Measurements from ENCODE around the gene POLR2A.

POLR2A gene

DNA sequence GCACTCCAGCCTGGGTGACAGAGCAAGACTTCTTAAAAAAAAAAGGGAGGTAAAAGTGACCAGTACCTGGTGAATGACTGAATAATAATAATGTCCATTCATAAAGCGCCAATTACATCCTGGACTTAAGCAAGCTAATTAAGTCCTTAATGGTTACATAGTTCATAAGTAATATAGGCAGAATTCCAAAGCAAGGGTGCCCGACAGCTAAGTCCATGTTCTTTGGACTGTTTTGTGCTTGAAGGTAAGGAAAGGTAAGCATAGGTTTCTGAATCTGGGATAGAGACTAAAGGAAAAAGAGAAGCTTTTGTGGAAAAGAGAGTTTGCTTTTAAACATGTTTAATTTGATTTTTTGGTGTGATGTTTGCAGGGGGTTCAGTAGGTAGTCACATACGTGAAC lies 9.8 kb downstream of the POLR2A start:
- Histone ChIP-seq H3K18ac (ENCODE audit: low read length) (no peak overlapping the region), H3K36me3 (ENCODE audit: control insufficient read depth, insufficient read depth, low read length) (peaks cover 11% of the 10 kb centered on the region), H3K4me3 (ENCODE audit: low read length) (no peak overlapping the region), H3K4ac (ENCODE audit: low read depth, low read length) (no peak overlapping the region), H3K23ac (ENCODE audit: low read length) (no peak overlapping the region), H3K79me2 (ENCODE audit: control insufficient read depth, insufficient read depth, low read length) (peaks cover 60% of the 10 kb centered on the region), H4K5ac (ENCODE audit: low read length) (no peak overlapping the region), H3K79me1 (ENCODE audit: low read length) (peaks cover 25% of the 10 kb centered on the region), H2BK5ac (ENCODE audit: low read length) (no peak overlapping the region), H3K4me2 (ENCODE audit: low read length) (no peak overlapping the region), H2AK5ac (ENCODE audit: low read length) (no peak overlapping the region), H3K27ac (ENCODE audit: low read depth, low read length) (no peak overlapping the region), H3K56ac (ENCODE audit: low read length) (no peak overlapping the region), H3K4me1 (ENCODE audit: control insufficient read depth, low read depth, low read length) (no peaks in the 10 kb centered on the region), H2BK15ac (replicated peaks; ENCODE audit: low read depth) (no peak overlapping the region), H3K9ac (ENCODE audit: low read length) (no peak overlapping the region), H2BK120ac (ENCODE audit: low read depth, low read length) (no peak overlapping the region), H4K8ac (ENCODE audit: low read depth, low read length) (no peak overlapping the region), H3K27me3 (ENCODE audit: insufficient read depth, low read length, poor library complexity) (no peaks in the 10 kb centered on the region)
- no peak for DNase-seq
- WGBS (ENCODE audit: extremely low coverage, insufficient coverage, low lambda C conversion rate), result no CpG with 5 or more reads among the region's 3 CpGs

DNA sequence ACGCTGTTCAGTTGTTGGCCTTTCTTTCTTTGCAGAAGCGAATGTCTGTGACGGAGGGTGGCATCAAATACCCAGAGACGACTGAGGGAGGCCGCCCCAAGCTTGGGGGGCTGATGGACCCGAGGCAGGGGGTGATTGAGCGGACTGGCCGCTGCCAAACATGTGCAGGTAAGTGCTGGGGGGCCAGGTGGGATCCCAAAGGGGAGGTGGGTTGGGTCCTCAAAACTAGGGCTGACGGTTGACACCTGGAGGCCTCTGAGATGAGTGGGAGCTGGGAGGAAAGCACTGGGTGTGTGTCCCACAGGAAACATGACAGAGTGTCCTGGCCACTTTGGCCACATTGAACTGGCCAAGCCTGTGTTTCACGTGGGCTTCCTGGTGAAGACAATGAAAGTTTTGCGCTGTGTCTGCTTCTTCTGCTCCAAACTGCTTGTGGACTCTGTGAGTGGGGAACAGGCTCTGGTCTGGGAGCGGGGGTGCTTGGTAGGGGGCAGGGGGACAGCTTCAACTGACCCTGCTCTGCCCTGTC lies 11.8 kb downstream of the POLR2A start:
- Histone ChIP-seq H2BK15ac (replicated peaks; ENCODE audit: low read depth) (no peak overlapping the region), H3K36me3 (ENCODE audit: control insufficient read depth, insufficient read depth, low read length) (peaks cover 13% of the 10 kb centered on the region)
- WGBS (ENCODE audit: extremely low coverage, insufficient coverage, low lambda C conversion rate), result no CpG with 5 or more reads among the region's 12 CpGs

DNA sequence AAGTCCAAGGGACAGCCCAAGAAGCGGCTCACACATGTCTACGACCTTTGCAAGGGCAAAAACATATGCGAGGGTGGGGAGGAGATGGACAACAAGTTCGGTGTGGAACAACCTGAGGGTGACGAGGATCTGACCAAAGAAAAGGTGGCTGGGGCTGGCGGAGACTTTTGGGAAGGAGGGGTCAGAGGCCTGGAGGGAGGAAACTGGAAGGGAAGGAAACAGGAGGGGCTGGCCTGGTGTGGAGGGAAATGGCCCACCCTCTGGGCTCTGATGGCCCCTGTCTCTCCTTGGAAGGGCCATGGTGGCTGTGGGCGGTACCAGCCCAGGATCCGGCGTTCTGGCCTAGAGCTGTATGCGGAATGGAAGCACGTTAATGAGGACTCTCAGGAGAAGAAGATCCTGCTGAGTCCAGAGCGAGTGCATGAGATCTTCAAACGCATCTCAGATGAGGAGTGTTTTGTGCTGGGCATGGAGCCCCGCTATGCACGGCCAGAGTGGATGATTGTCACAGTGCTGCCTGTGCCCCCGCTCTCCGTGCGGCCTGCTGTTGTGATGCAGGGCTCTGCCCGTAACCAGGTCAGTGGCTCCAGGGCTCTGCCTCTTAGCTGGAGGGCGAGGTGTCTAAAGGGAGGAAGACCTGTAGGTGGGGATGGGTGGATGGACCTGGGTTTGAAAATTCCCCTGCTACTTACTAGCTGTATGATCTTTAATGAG lies 12.5 kb downstream of the POLR2A start:
- no peaks in the 10 kb centered on the region for H3K4me1 ChIP-seq (ENCODE audit: control insufficient read depth, low read depth, low read length)
- H2AK5ac ChIP-seq (ENCODE audit: low read length), result no peak overlapping the region
- no peak overlapping the region for H3K4ac ChIP-seq (ENCODE audit: low read depth, low read length)
- WGBS (ENCODE audit: extremely low coverage, insufficient coverage, low lambda C conversion rate), result no CpG with 5 or more reads among the region's 20 CpGs
- no peak overlapping the region for H2BK5ac ChIP-seq (ENCODE audit: low read length)
- H3K79me1 ChIP-seq (ENCODE audit: low read length), result peaks cover 21% of the 10 kb centered on the region
- no peak overlapping the region for H2BK120ac ChIP-seq (ENCODE audit: low read depth, low read length)
- H3K4me2 ChIP-seq (ENCODE audit: low read length), result no peak overlapping the region
- H3K23ac ChIP-seq (ENCODE audit: low read length), result no peak overlapping the region
- no peaks in the 10 kb centered on the region for H3K27me3 ChIP-seq (ENCODE audit: insufficient read depth, low read length, poor library complexity)
- no peak overlapping the region for H4K5ac ChIP-seq (ENCODE audit: low read length)
- peaks cover 17% of the 10 kb centered on the region for H3K36me3 ChIP-seq (ENCODE audit: control insufficient read depth, insufficient read depth, low read length)
- no peak overlapping the region for H3K18ac ChIP-seq (ENCODE audit: low read length)
- H3K56ac ChIP-seq (ENCODE audit: low read length), result no peak overlapping the region
- no peak overlapping the region for H4K8ac ChIP-seq (ENCODE audit: low read depth, low read length)
- H3K9ac ChIP-seq (ENCODE audit: low read length), result no peak overlapping the region
- no peak overlapping the region for H3K4me3 ChIP-seq (ENCODE audit: low read length)
- peaks cover 35% of the 10 kb centered on the region for H3K79me2 ChIP-seq (ENCODE audit: control insufficient read depth, insufficient read depth, low read length)
- no peak overlapping the region for H3K27ac ChIP-seq (ENCODE audit: low read depth, low read length)
- DNase-seq, result no peak
- H2BK15ac ChIP-seq (replicated peaks; ENCODE audit: low read depth), result no peak overlapping the region

More for the DNA sequence above, 11.8 kb downstream of the POLR2A start:
- H3K23ac ChIP-seq (ENCODE audit: low read length), result no peak overlapping the region
- no peak overlapping the region for H2AK5ac ChIP-seq (ENCODE audit: low read length)
- no peak overlapping the region for H2BK5ac ChIP-seq (ENCODE audit: low read length)
- no peak overlapping the region for H4K5ac ChIP-seq (ENCODE audit: low read length)
- no peak overlapping the region for H3K56ac ChIP-seq (ENCODE audit: low read length)
- H3K79me1 ChIP-seq (ENCODE audit: low read length), result peaks cover 23% of the 10 kb centered on the region
- no peak overlapping the region for H3K27ac ChIP-seq (ENCODE audit: low read depth, low read length)
- no peaks in the 10 kb centered on the region for H3K27me3 ChIP-seq (ENCODE audit: insufficient read depth, low read length, poor library complexity)
- no peak overlapping the region for H3K18ac ChIP-seq (ENCODE audit: low read length)
- no peak overlapping the region for H3K4me2 ChIP-seq (ENCODE audit: low read length)
- no peak overlapping the region for H2BK120ac ChIP-seq (ENCODE audit: low read depth, low read length)
- no peak overlapping the region for H3K4ac ChIP-seq (ENCODE audit: low read depth, low read length)
- H3K4me3 ChIP-seq (ENCODE audit: low read length), result no peak overlapping the region
- H4K8ac ChIP-seq (ENCODE audit: low read depth, low read length), result no peak overlapping the region
- no peaks in the 10 kb centered on the region for H3K4me1 ChIP-seq (ENCODE audit: control insufficient read depth, low read depth, low read length)
- no peak for DNase-seq
- peaks cover 41% of the 10 kb centered on the region for H3K79me2 ChIP-seq (ENCODE audit: control insufficient read depth, insufficient read depth, low read length)
- H3K9ac ChIP-seq (ENCODE audit: low read length), result no peak overlapping the region

DNA sequence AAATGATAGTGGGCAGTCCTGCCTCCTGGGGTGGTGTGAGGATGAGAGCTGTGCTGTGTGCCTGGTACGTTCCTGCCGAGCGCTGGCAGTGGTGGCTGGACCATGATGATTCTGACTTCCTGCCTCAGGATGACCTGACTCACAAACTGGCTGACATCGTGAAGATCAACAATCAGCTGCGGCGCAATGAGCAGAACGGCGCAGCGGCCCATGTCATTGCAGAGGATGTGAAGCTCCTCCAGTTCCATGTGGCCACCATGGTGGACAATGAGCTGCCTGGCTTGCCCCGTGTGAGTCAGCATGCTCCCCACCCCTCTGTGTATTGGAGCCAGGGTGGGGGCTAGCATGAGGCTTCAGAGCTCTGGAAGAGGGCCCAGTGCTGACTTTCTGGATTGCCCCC lies 13.1 kb downstream of the POLR2A start:
- no peak overlapping the region for H3K9ac ChIP-seq (ENCODE audit: low read length)
- H3K79me2 ChIP-seq (ENCODE audit: control insufficient read depth, insufficient read depth, low read length), result peaks cover 29% of the 10 kb centered on the region
- H3K18ac ChIP-seq (ENCODE audit: low read length), result no peak overlapping the region
- H2BK120ac ChIP-seq (ENCODE audit: low read depth, low read length), result no peak overlapping the region
- H2AK5ac ChIP-seq (ENCODE audit: low read length), result no peak overlapping the region
- peaks cover 18% of the 10 kb centered on the region for H3K36me3 ChIP-seq (ENCODE audit: control insufficient read depth, insufficient read depth, low read length)
- H2BK5ac ChIP-seq (ENCODE audit: low read length), result no peak overlapping the region
- no peak overlapping the region for H3K4ac ChIP-seq (ENCODE audit: low read depth, low read length)
- no peak overlapping the region for H4K8ac ChIP-seq (ENCODE audit: low read depth, low read length)
- H3K4me2 ChIP-seq (ENCODE audit: low read length), result no peak overlapping the region
- H2BK15ac ChIP-seq (replicated peaks; ENCODE audit: low read depth), result no peak overlapping the region
- H3K4me1 ChIP-seq (ENCODE audit: control insufficient read depth, low read depth, low read length), result no peaks in the 10 kb centered on the region
- WGBS (ENCODE audit: extremely low coverage, insufficient coverage, low lambda C conversion rate), result no CpG with 5 or more reads among the region's 10 CpGs
- no peak overlapping the region for H3K4me3 ChIP-seq (ENCODE audit: low read length)
- DNase-seq, result no peak
- no peak overlapping the region for H4K5ac ChIP-seq (ENCODE audit: low read length)
- H3K23ac ChIP-seq (ENCODE audit: low read length), result no peak overlapping the region
- H3K79me1 ChIP-seq (ENCODE audit: low read length), result peaks cover 18% of the 10 kb centered on the region
- H3K27me3 ChIP-seq (ENCODE audit: insufficient read depth, low read length, poor library complexity), result no peaks in the 10 kb centered on the region
- no peak overlapping the region for H3K27ac ChIP-seq (ENCODE audit: low read depth, low read length)
- H3K56ac ChIP-seq (ENCODE audit: low read length), result no peak overlapping the region

DNA sequence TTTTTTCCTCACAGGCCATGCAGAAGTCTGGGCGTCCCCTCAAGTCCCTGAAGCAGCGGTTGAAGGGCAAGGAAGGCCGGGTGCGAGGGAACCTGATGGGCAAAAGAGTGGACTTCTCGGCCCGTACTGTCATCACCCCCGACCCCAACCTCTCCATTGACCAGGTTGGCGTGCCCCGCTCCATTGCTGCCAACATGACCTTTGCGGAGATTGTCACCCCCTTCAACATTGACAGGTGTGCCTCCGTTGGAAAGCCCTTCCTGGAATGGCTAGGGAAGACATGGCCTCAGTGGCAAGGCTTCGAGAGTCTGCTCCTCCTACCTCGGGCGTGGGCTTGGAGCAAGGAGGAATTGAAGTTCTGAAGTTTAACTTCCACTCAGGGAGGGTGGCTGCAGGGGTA lies 13.5 kb downstream of the POLR2A start:
- no peak overlapping the region for H3K18ac ChIP-seq (ENCODE audit: low read length)
- H3K4me1 ChIP-seq (ENCODE audit: control insufficient read depth, low read depth, low read length), result no peaks in the 10 kb centered on the region
- no peak overlapping the region for H4K8ac ChIP-seq (ENCODE audit: low read depth, low read length)
- H3K79me1 ChIP-seq (ENCODE audit: low read length), result peaks cover 16% of the 10 kb centered on the region
- H3K4ac ChIP-seq (ENCODE audit: low read depth, low read length), result no peak overlapping the region
- DNase-seq, result no peak
- H3K27ac ChIP-seq (ENCODE audit: low read depth, low read length), result no peak overlapping the region
- no peak overlapping the region for H3K23ac ChIP-seq (ENCODE audit: low read length)
- peaks cover 25% of the 10 kb centered on the region for H3K79me2 ChIP-seq (ENCODE audit: control insufficient read depth, insufficient read depth, low read length)
- H2AK5ac ChIP-seq (ENCODE audit: low read length), result no peak overlapping the region
- no peak overlapping the region for H2BK5ac ChIP-seq (ENCODE audit: low read length)
- no peak overlapping the region for H2BK120ac ChIP-seq (ENCODE audit: low read depth, low read length)
- H3K4me2 ChIP-seq (ENCODE audit: low read length), result no peak overlapping the region
- H3K56ac ChIP-seq (ENCODE audit: low read length), result no peak overlapping the region
- H3K9ac ChIP-seq (ENCODE audit: low read length), result no peak overlapping the region
- H3K4me3 ChIP-seq (ENCODE audit: low read length), result no peak overlapping the region
- H4K5ac ChIP-seq (ENCODE audit: low read length), result no peak overlapping the region
- no peaks in the 10 kb centered on the region for H3K27me3 ChIP-seq (ENCODE audit: insufficient read depth, low read length, poor library complexity)
- no peak overlapping the region for H2BK15ac ChIP-seq (replicated peaks; ENCODE audit: low read depth)
- WGBS (ENCODE audit: extremely low coverage, insufficient coverage, low lambda C conversion rate), result no CpG with 5 or more reads among the region's 14 CpGs
- H3K36me3 ChIP-seq (ENCODE audit: control insufficient read depth, insufficient read depth, low read length), result peaks cover 18% of the 10 kb centered on the region

DNA sequence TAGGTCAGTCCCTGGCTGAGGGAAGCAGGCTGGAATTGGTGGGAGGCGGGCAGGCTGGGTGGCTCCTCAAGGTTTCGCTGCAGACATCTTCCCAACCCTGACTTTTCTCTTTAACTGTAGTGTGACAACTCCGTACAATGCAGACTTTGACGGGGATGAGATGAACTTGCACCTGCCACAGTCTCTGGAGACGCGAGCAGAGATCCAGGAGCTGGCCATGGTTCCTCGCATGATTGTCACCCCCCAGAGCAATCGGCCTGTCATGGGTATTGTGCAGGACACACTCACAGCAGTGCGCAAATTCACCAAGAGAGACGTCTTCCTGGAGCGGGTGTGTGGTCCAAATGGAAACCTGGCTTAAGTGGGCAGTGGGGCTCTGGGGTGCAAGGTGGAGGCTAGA lies 15.0 kb downstream of the POLR2A start:
- no CpG with 5 or more reads among the region's 11 CpGs for WGBS (ENCODE audit: extremely low coverage, insufficient coverage, low lambda C conversion rate)
- peaks cover 28% of the 10 kb centered on the region for H3K36me3 ChIP-seq (ENCODE audit: control insufficient read depth, insufficient read depth, low read length)
- H3K27ac ChIP-seq (ENCODE audit: low read depth, low read length), result no peak overlapping the region

More for the DNA sequence above, 15.0 kb downstream of the POLR2A start:
- Histone ChIP-seq H4K5ac (ENCODE audit: low read length) (no peak overlapping the region), H3K4me2 (ENCODE audit: low read length) (no peak overlapping the region), H3K27me3 (ENCODE audit: insufficient read depth, low read length, poor library complexity) (no peaks in the 10 kb centered on the region), H2BK5ac (ENCODE audit: low read length) (no peak overlapping the region), H3K56ac (ENCODE audit: low read length) (no peak overlapping the region), H3K18ac (ENCODE audit: low read length) (no peak overlapping the region), H2AK5ac (ENCODE audit: low read length) (no peak overlapping the region), H4K8ac (ENCODE audit: low read depth, low read length) (no peak overlapping the region), H3K79me2 (ENCODE audit: control insufficient read depth, insufficient read depth, low read length) (peaks cover 11% of the 10 kb centered on the region), H3K4me3 (ENCODE audit: low read length) (no peak overlapping the region), H2BK120ac (ENCODE audit: low read depth, low read length) (no peak overlapping the region), H3K9ac (ENCODE audit: low read length) (no peak overlapping the region), H2BK15ac (replicated peaks; ENCODE audit: low read depth) (no peak overlapping the region), H3K23ac (ENCODE audit: low read length) (no peak overlapping the region), H3K79me1 (ENCODE audit: low read length) (peaks cover 8% of the 10 kb centered on the region), H3K4ac (ENCODE audit: low read depth, low read length) (no peak overlapping the region), H3K4me1 (ENCODE audit: control insufficient read depth, low read depth, low read length) (no peaks in the 10 kb centered on the region)
- no peak for DNase-seq
